ENCODE measurements around the gene UNCX. TPM values are rescaled to one million over a fixed set of nuclear protein-coding genes. Genes with fewer than 3 reads are reported as not detected.

Gene UNCX
- total and polyA plus RNA-seq, 2 experiments from 2014 or later, result not detected

- TF ChIP-seq ETS1 (IDR thresholded peaks at IDR 0.05) (no peak), REST (IDR thresholded peaks at IDR 0.05; ENCODE audit: unreplicated experiment) (no peak), CREB1 (CRISPR knock-in tag; IDR thresholded peaks at IDR 0.05; ENCODE audit: low read depth) (no peak), ZNF331 (CRISPR knock-in tag; IDR thresholded peaks at IDR 0.05; ENCODE audit: low read depth) (no peak), EZH2 (IDR thresholded peaks at IDR 0.05; ENCODE audit: low read depth, unreplicated experiment) (no peak)
Observed at GRCh38 chr7:1268866-1269265, 36.2 kb downstream of the UNCX start (continued).

GRCh38 chr7:1269336-1269890 lies 36.7 kb downstream of the UNCX start:
- Mint-ChIP-seq H3K4me1 (no peaks in the 10 kb centered on the region; the same call in 2 of the 3 replicates), H3K27ac (no peak overlapping the region), H3K4me3 (no peak overlapping the region), H3K36me3 (ENCODE audit: low read depth) (peaks cover 4% of the 10 kb centered on the region), H3K27me3 (ENCODE audit: insufficient read depth, low read depth, poor library complexity) (peaks cover 17% of the 10 kb centered on the region), H3K9me3 (peaks cover 8% of the 10 kb centered on the region)
- Histone ChIP-seq H3K4me3 (no peak overlapping the region), H2AFZ (no peak overlapping the region), H3K27ac (ENCODE audit: low read depth) (no peak overlapping the region), H3K27me3 (ENCODE audit: insufficient read depth) (no peaks in the 10 kb centered on the region), H3K36me3 (ENCODE audit: insufficient read depth) (no peaks in the 10 kb centered on the region), H3K79me2 (replicated peaks; ENCODE audit: insufficient read depth) (no peaks in the 10 kb centered on the region), H3K9me2 (ENCODE audit: insufficient read depth) (no peaks in the 10 kb centered on the region), H3F3A (replicated peaks; ENCODE audit: low read depth) (no peaks in the 10 kb centered on the region), H4K20me1 (replicated peaks; ENCODE audit: insufficient read depth) (no peaks in the 10 kb centered on the region), H3K4me2 (no peak overlapping the region), H3K4me1 (ENCODE audit: insufficient read depth) (no peaks in the 10 kb centered on the region)
- no peak for DNase-seq (ENCODE audit: low spot score)
- peak; percentile 20; the same call in 2 of the 3 replicates for ATAC-seq
- no peak for TF ChIP-seq POLR2AphosphoS5 (IDR thresholded peaks at IDR 0.05; ENCODE audit: low read depth)
- TF ChIP-seq STAT1 (IDR thresholded peaks at IDR 0.05; ENCODE audit: unreplicated experiment), result no peak
- TF ChIP-seq REST (IDR thresholded peaks at IDR 0.05; ENCODE audit: unreplicated experiment), result no peak
- no peak for TF ChIP-seq NANOG (IDR thresholded peaks at IDR 0.05; ENCODE audit: borderline replicate concordance)
- TF ChIP-seq CREB1 (CRISPR knock-in tag; IDR thresholded peaks at IDR 0.05; ENCODE audit: low read depth), result no peak
- no peak for TF ChIP-seq CTCF (conservative IDR thresholded peaks at IDR 0.05; ENCODE audit: low read depth in 2 of 2)
- TF ChIP-seq EZH2phosphoT487 (IDR thresholded peaks at IDR 0.05; ENCODE audit: unreplicated experiment), result no peak
- no peak for TF ChIP-seq JUNB (IDR thresholded peaks at IDR 0.05; ENCODE audit: unreplicated experiment)
- TF ChIP-seq ZNF114 (CRISPR knock-in tag; IDR thresholded peaks at IDR 0.05), result no peak
